Neural progenitor cell (in vitro differentiated cells): Measurements from ENCODE around the gene SREK1. TPM values are rescaled to one million over a fixed set of nuclear protein-coding genes. Genes with fewer than 3 reads are reported as not detected.

Experiments used
- DNase-seq: peaks from one replicate; pipeline ENCODE4 v3.0.0-alpha.2; 2016; ENCODE audit warnings: low spot score
- H2AFZ ChIP-seq: fragments of 200-600 bp; sonication (generic); replicated peaks from 2 replicates; pipeline ENCODE4 v1.6.1; 2016; ENCODE audit warnings: antibody characterized with exemption
- H3F3A ChIP-seq: fragments of 200-600 bp; sonication (generic); 2 replicates; pipeline ENCODE4 v1.6.1; 2016; ENCODE audit warnings: antibody characterized with exemption, low read depth
- H3K27ac ChIP-seq: fragments of 200-600 bp; sonication (generic); 2 replicates; pipeline ENCODE4 v1.5.1; 2016; ENCODE audit warnings: mild to moderate bottlenecking
- H3K27me3 ChIP-seq: fragments of 200-600 bp; sonication (generic); 2 replicates; pipeline ENCODE4 v1.6.1; 2016; ENCODE audit warnings: mild to moderate bottlenecking, moderate library complexity
- H3K36me3 ChIP-seq: fragments of 200-600 bp; sonication (generic); 2 replicates; pipeline ENCODE4 v1.5.1; 2016
- H3K4me1 ChIP-seq: fragments of 200-600 bp; sonication (generic); 2 replicates; pipeline ENCODE4 v1.6.1; 2016; ENCODE audit warnings: mixed run types
- H3K4me2 ChIP-seq: fragments of 200-600 bp; sonication (generic); 2 replicates; pipeline ENCODE4 v1.6.1; 2016
- H3K4me3 ChIP-seq: fragments of 200-600 bp; sonication (generic); 2 replicates; pipeline ENCODE4 v1.5.1; 2016
- H3K79me2 ChIP-seq: fragments of 200-600 bp; sonication (generic); 2 replicates; pipeline ENCODE4 v1.6.1; 2016; ENCODE audit warnings: low read depth
- H3K9ac ChIP-seq: fragments of 200-600 bp; sonication (generic); 2 replicates; pipeline ENCODE4 v1.6.1; 2016
- H3K9me3 ChIP-seq: fragments of 200-600 bp; sonication (generic); 2 replicates; pipeline ENCODE4 v1.5.1; 2016; ENCODE audit warnings: low read depth
- H4K20me1 ChIP-seq: fragments of 200-600 bp; sonication (generic); 2 replicates; pipeline ENCODE4 v1.6.1; 2016; ENCODE audit warnings: low read depth
- H3K27ac Mint-ChIP-seq: 3 replicates; pipeline ENCODE4 v1.8.0; 2021; ENCODE audit warnings: mixed read lengths
- H3K27me3 Mint-ChIP-seq: 2 replicates; pipeline ENCODE4 v1.8.0; 2022; ENCODE audit warnings: low read depth, mild to moderate bottlenecking, inconsistent platforms, moderate library complexity, mixed read lengths; ENCODE audit not compliant: insufficient read depth
- H3K36me3 Mint-ChIP-seq: 3 replicates; pipeline ENCODE4 v1.8.0; 2021; ENCODE audit warnings: mixed read lengths
- H3K4me1 Mint-ChIP-seq: 3 replicates; pipeline ENCODE4 v1.8.0; 2021; ENCODE audit warnings: mixed read lengths
- H3K4me3 Mint-ChIP-seq: 3 replicates; pipeline ENCODE4 v1.8.0; 2021; ENCODE audit warnings: mild to moderate bottlenecking, moderate library complexity, mixed read lengths
- H3K9me3 Mint-ChIP-seq: 3 replicates; pipeline ENCODE4 v1.8.0; 2020; ENCODE audit warnings: mixed read lengths
- CTCF ChIP-seq: fragments of 200-600 bp; sonication (generic); IDR thresholded peaks from 2 replicates; pipeline ENCODE4 v1.5.1; 2017; ENCODE audit warnings: antibody characterized with exemption, mild to moderate bottlenecking
- EZH2 ChIP-seq: fragments of 200-600 bp; sonication (generic); IDR thresholded peaks from 2 replicates; pipeline ENCODE4 v1.6.1; 2017; ENCODE audit warnings: antibody characterized with exemption, mild to moderate bottlenecking, moderate library complexity
- EZH2phosphoT487 ChIP-seq: fragments of 200-600 bp; sonication (generic); IDR thresholded peaks from 2 replicates; pipeline ENCODE4 v1.6.1; 2017; ENCODE audit warnings: antibody characterized with exemption
- total RNA-seq: library from RNA; depleted of rRNA; stranded (reverse); fragments of >200 nt; gene quantifications from 2 replicates; pipeline ENCODE4 v1.2.3, GENCODE V29; 2015; ENCODE audit warnings: low replicate concordance

Gene SREK1
- total RNA-seq, 1 donor from 2014 or later: 95.6 TPM

- H3K79me2 ChIP-seq: peaks cover 100% of the 10 kb centered on the region
- H3K27me3 ChIP-seq: no peaks in the 10 kb centered on the region
- no peaks in the 10 kb centered on the region for H3K36me3 ChIP-seq
- peaks cover 11% of the 10 kb centered on the region for H3K4me1 Mint-ChIP-seq
- H3K9me3 ChIP-seq: no peaks in the 10 kb centered on the region
- H3K4me3 ChIP-seq: no peak overlapping the region
- peaks cover 25% of the 10 kb centered on the region for H3K9me3 Mint-ChIP-seq
- H3F3A ChIP-seq: peaks cover 8% of the 10 kb centered on the region
- no peak overlapping the region for H3K9ac ChIP-seq
- DNase-seq: no peak
- no peak overlapping the region for H2AFZ ChIP-seq
- H4K20me1 ChIP-seq: peaks cover 15% of the 10 kb centered on the region
- TF ChIP-seq CTCF (no peak), EZH2 (no peak), EZH2phosphoT487 (no peak)
- peaks cover 2% of the 10 kb centered on the region for H3K27me3 Mint-ChIP-seq
- H3K36me3 Mint-ChIP-seq: peaks cover 47% of the 10 kb centered on the region
- no peak overlapping the region for H3K27ac Mint-ChIP-seq
- H3K27ac ChIP-seq: no peak overlapping the region
- peaks cover 16% of the 10 kb centered on the region for H3K4me1 ChIP-seq
- H3K4me2 ChIP-seq: no peak overlapping the region
- H3K4me3 Mint-ChIP-seq: no peak overlapping the region
These were observed 5.8 kb downstream of the SREK1 start for GRCh38 chr5:66149950-66150349.

- peaks cover 49% of the 10 kb centered on the region for H3K36me3 Mint-ChIP-seq
- Histone ChIP-seq H3K4me3 (no peak overlapping the region), H3F3A (peaks cover 5% of the 10 kb centered on the region), H3K36me3 (no peaks in the 10 kb centered on the region), H3K4me1 (peaks cover 10% of the 10 kb centered on the region), H2AFZ (no peak overlapping the region), H3K9me3 (no peaks in the 10 kb centered on the region), H3K27ac (no peak overlapping the region), H3K4me2 (no peak overlapping the region), H3K9ac (no peak overlapping the region), H3K27me3 (no peaks in the 10 kb centered on the region), H4K20me1 (peaks cover 15% of the 10 kb centered on the region), H3K79me2 (peaks cover 98% of the 10 kb centered on the region)
- H3K4me1 Mint-ChIP-seq: peaks cover 6% of the 10 kb centered on the region
- peaks cover 25% of the 10 kb centered on the region for H3K9me3 Mint-ChIP-seq
- H3K4me3 Mint-ChIP-seq: no peak overlapping the region
- no peaks in the 10 kb centered on the region for H3K27me3 Mint-ChIP-seq
- no peak for TF ChIP-seq EZH2
- no peak for TF ChIP-seq CTCF
- no peak for TF ChIP-seq EZH2phosphoT487
- no peak overlapping the region for H3K27ac Mint-ChIP-seq
- no peak for DNase-seq
These were observed 6.9 kb downstream of the SREK1 start for GRCh38 chr5:66151030-66151429.

- peaks cover 6% of the 10 kb centered on the region for H3K4me1 ChIP-seq
- H3K4me3 ChIP-seq: no peak overlapping the region
- peaks cover 98% of the 10 kb centered on the region for H3K79me2 ChIP-seq
- no peak overlapping the region for H3K27ac Mint-ChIP-seq
- peaks cover 5% of the 10 kb centered on the region for H3F3A ChIP-seq
- no peak overlapping the region for H3K4me3 Mint-ChIP-seq
- no peak for DNase-seq
- peaks cover 3% of the 10 kb centered on the region for H3K4me1 Mint-ChIP-seq
- TF ChIP-seq CTCF (no peak), EZH2phosphoT487 (no peak), EZH2 (no peak)
- no peaks in the 10 kb centered on the region for H3K27me3 ChIP-seq
- H4K20me1 ChIP-seq: peaks cover 14% of the 10 kb centered on the region
- no peak overlapping the region for H3K4me2 ChIP-seq
- peaks cover 25% of the 10 kb centered on the region for H3K9me3 Mint-ChIP-seq
- H3K36me3 Mint-ChIP-seq: peaks cover 48% of the 10 kb centered on the region
- no peak overlapping the region for H3K27ac ChIP-seq
- no peaks in the 10 kb centered on the region for H3K36me3 ChIP-seq
- H3K9me3 ChIP-seq: no peaks in the 10 kb centered on the region
- no peak overlapping the region for H3K9ac ChIP-seq
- H2AFZ ChIP-seq: no peak overlapping the region
- H3K27me3 Mint-ChIP-seq: no peaks in the 10 kb centered on the region
These were observed 7.4 kb downstream of the SREK1 start for GRCh38 chr5:66151491-66151890.
